ENCODE results near the gene AHCYL2. TPM values are rescaled to one million over a fixed set of nuclear protein-coding genes. Genes with fewer than 3 reads are reported as not detected.

AHCYL2 gene
- total RNA-seq, 1 donor from 2014 or later: 39.3 TPM

GRCh38 chr7:129266181-129266580 lies 41.4 kb downstream of the AHCYL2 start:
- no peak for DNase-seq (ENCODE audit: low spot score)
- no peak overlapping the region for H3K27ac ChIP-seq
- H2AFZ ChIP-seq (replicated peaks): no peak overlapping the region
- peaks cover 13% of the 10 kb centered on the region for H3K4me1 ChIP-seq
- H3K4me2 ChIP-seq: no peak overlapping the region
- Mint-ChIP-seq H3K36me3 (peaks cover 8% of the 10 kb centered on the region), H3K4me3 (no peak overlapping the region), H3K4me1 (peaks cover 10% of the 10 kb centered on the region), H3K27ac (no peak overlapping the region), H3K9me3 (peaks cover 4% of the 10 kb centered on the region), H3K27me3 (ENCODE audit: insufficient read depth, low read depth) (no peaks in the 10 kb centered on the region)
- TF ChIP-seq EZH2phosphoT487 (IDR thresholded peaks at IDR 0.05) (no peak), EZH2 (IDR thresholded peaks at IDR 0.05) (no peak), CTCF (IDR thresholded peaks at IDR 0.05) (no peak)
- peaks cover 3% of the 10 kb centered on the region for H3K36me3 ChIP-seq
- H3K79me2 ChIP-seq (ENCODE audit: low read depth): peaks cover 46% of the 10 kb centered on the region
- H3K9me3 ChIP-seq (ENCODE audit: low read depth): no peaks in the 10 kb centered on the region
- no peaks in the 10 kb centered on the region for H4K20me1 ChIP-seq (ENCODE audit: low read depth)
- no peaks in the 10 kb centered on the region for H3K27me3 ChIP-seq
- peaks cover 13% of the 10 kb centered on the region for H3F3A ChIP-seq (ENCODE audit: low read depth)
- H3K9ac ChIP-seq: no peak overlapping the region
- H3K4me3 ChIP-seq: no peak overlapping the region

- Mint-ChIP-seq H3K4me1 (no peaks in the 10 kb centered on the region), H3K4me3 (no peak overlapping the region), H3K27me3 (ENCODE audit: insufficient read depth, low read depth) (no peaks in the 10 kb centered on the region), H3K27ac (no peak overlapping the region), H3K36me3 (peaks cover 29% of the 10 kb centered on the region), H3K9me3 (peaks cover 29% of the 10 kb centered on the region)
- Histone ChIP-seq H3K4me1 (peaks cover 10% of the 10 kb centered on the region), H4K20me1 (ENCODE audit: low read depth) (no peaks in the 10 kb centered on the region), H3F3A (ENCODE audit: low read depth) (peaks cover 20% of the 10 kb centered on the region), H3K9ac (no peak overlapping the region), H3K4me3 (no peak overlapping the region), H3K4me2 (no peak overlapping the region), H2AFZ (replicated peaks) (no peak overlapping the region), H3K27ac (no peak overlapping the region), H3K9me3 (ENCODE audit: low read depth) (no peaks in the 10 kb centered on the region), H3K36me3 (peaks cover 6% of the 10 kb centered on the region), H3K27me3 (no peaks in the 10 kb centered on the region), H3K79me2 (ENCODE audit: low read depth) (peaks cover 25% of the 10 kb centered on the region)
- no peak for DNase-seq (ENCODE audit: low spot score)
- TF ChIP-seq CTCF (IDR thresholded peaks at IDR 0.05): no peak
- no peak for TF ChIP-seq EZH2phosphoT487 (IDR thresholded peaks at IDR 0.05)
- no peak for TF ChIP-seq EZH2 (IDR thresholded peaks at IDR 0.05)
Measured at GRCh38 chr7:129270077-129270476, 45.2 kb downstream of the AHCYL2 start.

GRCh38 chr7:129271500-129272355 lies 46.9 kb downstream of the AHCYL2 start:
- Histone ChIP-seq H3F3A (ENCODE audit: low read depth) (peaks cover 20% of the 10 kb centered on the region), H3K27me3 (no peaks in the 10 kb centered on the region), H4K20me1 (ENCODE audit: low read depth) (no peaks in the 10 kb centered on the region), H3K9me3 (ENCODE audit: low read depth) (no peaks in the 10 kb centered on the region), H3K9ac (no peak overlapping the region), H3K4me1 (peaks cover 5% of the 10 kb centered on the region), H3K4me3 (no peak overlapping the region), H3K4me2 (no peak overlapping the region), H2AFZ (replicated peaks) (no peak overlapping the region), H3K36me3 (peaks cover 6% of the 10 kb centered on the region), H3K27ac (no peak overlapping the region), H3K79me2 (ENCODE audit: low read depth) (peaks cover 14% of the 10 kb centered on the region)
- Mint-ChIP-seq H3K4me3 (no peak overlapping the region), H3K36me3 (peaks cover 32% of the 10 kb centered on the region), H3K4me1 (no peaks in the 10 kb centered on the region), H3K9me3 (peaks cover 29% of the 10 kb centered on the region), H3K27me3 (ENCODE audit: insufficient read depth, low read depth) (no peaks in the 10 kb centered on the region), H3K27ac (no peak overlapping the region)
- peak; percentile 62 for DNase-seq (ENCODE audit: low spot score)
- no peak for TF ChIP-seq EZH2phosphoT487 (IDR thresholded peaks at IDR 0.05)
- no peak for TF ChIP-seq EZH2 (IDR thresholded peaks at IDR 0.05)
- TF ChIP-seq CTCF (IDR thresholded peaks at IDR 0.05): peak; percentile 66
